Measurements from ENCODE around the gene CDH4.

CDH4 gene

GRCh38 chr20:61251529-61252393 is at the start of gene CDH4:
Gene CDH4, plus strand, starts transcription at chr20:61252261.
- no peak within 1 kb of the TSS for H3K4me3 ChIP-seq (ENCODE audit: low read depth in 1 of 2, low read length in 2 of 2)
- peaks cover 25 to 58% of the 10 kb centered on the region in 2 donors for H3K27me3 ChIP-seq (ENCODE audit: control insufficient read depth in 1 of 2, insufficient read depth in 2 of 2, low read length in 2 of 2)

GRCh38 chr20:61203320-61203719 is 48.7 kb upstream of the CDH4 start:
- Histone ChIP-seq H3K4me3 (ENCODE audit: low read depth in 1 of 2, low read length in 2 of 2) (no peak overlapping the region), H3K27me3 (ENCODE audit: control insufficient read depth in 1 of 2, insufficient read depth in 2 of 2, low read length in 2 of 2) (no peaks in the 10 kb centered on the region), H3K36me3 (ENCODE audit: insufficient read depth, low read length) (no peaks in the 10 kb centered on the region), H3K27ac (ENCODE audit: low read depth, low read length) (no peak overlapping the region), H3K9ac (ENCODE audit: low read length) (no peak overlapping the region), H3K9me3 (ENCODE audit: low read length) (no peaks in the 10 kb centered on the region), H3K4me1 (ENCODE audit: insufficient read depth, low read length) (no peaks in the 10 kb centered on the region)

More at GRCh38 chr20:61251529-61252393, at the start of gene CDH4:
- Histone ChIP-seq H3K27ac (ENCODE audit: low read depth, low read length) (no peak within 1 kb of the TSS), H3K4me1 (ENCODE audit: insufficient read depth, low read length) (no peaks in the 10 kb centered on the region), H3K9ac (ENCODE audit: low read length) (no peak within 1 kb of the TSS), H3K9me3 (ENCODE audit: low read length) (no peaks in the 10 kb centered on the region), H3K36me3 (ENCODE audit: insufficient read depth, low read length) (no peaks in the 10 kb centered on the region)

DNA sequence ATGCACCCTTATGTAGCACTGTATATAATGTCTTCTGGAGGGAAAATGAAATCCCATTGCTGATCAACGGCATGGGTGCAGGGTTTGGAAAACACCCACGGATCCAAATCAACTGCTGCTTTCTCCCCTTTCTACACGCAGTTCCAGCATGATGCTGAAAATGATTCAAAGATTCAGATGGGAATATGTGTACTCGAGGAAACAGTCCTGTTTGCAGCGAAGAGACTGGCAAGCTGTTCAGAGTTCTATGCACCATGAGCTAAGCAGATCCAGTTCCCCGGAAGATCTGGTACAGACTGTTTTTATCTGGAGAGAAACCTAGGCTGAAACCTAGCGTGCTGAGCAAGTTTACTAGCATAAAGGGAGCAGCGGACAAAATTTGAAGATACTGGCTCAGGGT is 47.9 kb upstream of the CDH4 start:
- H3K27me3 ChIP-seq (ENCODE audit: control insufficient read depth in 1 of 2, insufficient read depth in 2 of 2, low read length in 2 of 2), result no peaks in the 10 kb centered on the region
- H3K9ac ChIP-seq (ENCODE audit: low read length), result no peak overlapping the region
- H3K27ac ChIP-seq (ENCODE audit: low read depth, low read length), result no peak overlapping the region
- no peak overlapping the region for H3K4me3 ChIP-seq (ENCODE audit: low read depth in 1 of 2, low read length in 2 of 2)
- no peaks in the 10 kb centered on the region for H3K36me3 ChIP-seq (ENCODE audit: insufficient read depth, low read length)
- H3K9me3 ChIP-seq (ENCODE audit: low read length), result no peaks in the 10 kb centered on the region
- no peaks in the 10 kb centered on the region for H3K4me1 ChIP-seq (ENCODE audit: insufficient read depth, low read length)

DNA sequence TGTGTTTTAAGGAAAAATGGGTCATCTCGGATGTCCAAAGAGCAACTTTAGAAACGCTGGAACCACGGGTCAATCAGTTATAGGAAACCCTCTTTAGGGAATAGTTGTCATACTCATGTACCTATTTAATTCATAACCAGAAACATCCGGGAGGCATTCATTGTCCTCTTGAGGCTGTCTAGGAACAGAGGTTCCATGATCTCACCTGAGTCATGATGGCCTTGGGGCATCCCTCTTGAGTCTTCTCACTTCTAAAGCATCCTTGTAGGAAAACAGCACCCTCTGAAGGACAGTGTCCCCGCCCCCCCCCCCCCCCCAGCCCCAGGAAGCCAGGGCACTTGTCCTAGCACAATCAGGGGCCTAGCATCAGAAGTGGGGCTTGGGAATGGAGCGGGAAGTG is 46.3 kb upstream of the CDH4 start:
- H3K27me3 ChIP-seq (ENCODE audit: control insufficient read depth in 1 of 2, insufficient read depth in 2 of 2, low read length in 2 of 2), result no peaks in the 10 kb centered on the region
- H3K27ac ChIP-seq (ENCODE audit: low read depth, low read length), result no peak overlapping the region
- H3K36me3 ChIP-seq (ENCODE audit: insufficient read depth, low read length), result no peaks in the 10 kb centered on the region
- no peak overlapping the region for H3K4me3 ChIP-seq (ENCODE audit: low read depth in 1 of 2, low read length in 2 of 2)
- H3K9ac ChIP-seq (ENCODE audit: low read length), result no peak overlapping the region
- H3K4me1 ChIP-seq (ENCODE audit: insufficient read depth, low read length), result no peaks in the 10 kb centered on the region
- no peaks in the 10 kb centered on the region for H3K9me3 ChIP-seq (ENCODE audit: low read length)

DNA sequence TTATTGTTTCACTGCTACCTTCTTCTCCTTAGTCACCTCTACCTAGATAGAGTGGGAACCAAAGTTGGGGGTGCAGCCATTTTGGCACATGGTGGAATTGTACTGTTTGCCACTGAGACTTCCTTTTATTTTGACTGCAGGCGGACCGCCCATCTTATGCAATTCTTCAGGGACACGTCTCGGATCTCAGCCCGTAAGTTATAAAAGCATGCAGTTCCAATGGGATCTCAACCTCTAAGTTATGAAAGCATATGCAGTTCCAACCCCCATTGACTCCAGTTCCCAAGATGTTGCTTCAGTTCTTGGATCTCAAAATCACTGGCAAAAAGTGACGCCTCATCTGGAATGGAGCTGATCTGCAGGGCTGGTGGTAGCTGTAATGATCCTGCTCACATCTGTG is 41.2 kb upstream of the CDH4 start:
- no peaks in the 10 kb centered on the region for H3K4me1 ChIP-seq (ENCODE audit: insufficient read depth, low read length)
- H3K36me3 ChIP-seq (ENCODE audit: insufficient read depth, low read length), result no peaks in the 10 kb centered on the region
- no peak overlapping the region for H3K27ac ChIP-seq (ENCODE audit: low read depth, low read length)
- no peaks in the 10 kb centered on the region for H3K27me3 ChIP-seq (ENCODE audit: control insufficient read depth in 1 of 2, insufficient read depth in 2 of 2, low read length in 2 of 2)
- H3K9ac ChIP-seq (ENCODE audit: low read length), result no peak overlapping the region
- no peaks in the 10 kb centered on the region for H3K9me3 ChIP-seq (ENCODE audit: low read length)
- H3K4me3 ChIP-seq (ENCODE audit: low read depth in 1 of 2, low read length in 2 of 2), result no peak overlapping the region

DNA sequence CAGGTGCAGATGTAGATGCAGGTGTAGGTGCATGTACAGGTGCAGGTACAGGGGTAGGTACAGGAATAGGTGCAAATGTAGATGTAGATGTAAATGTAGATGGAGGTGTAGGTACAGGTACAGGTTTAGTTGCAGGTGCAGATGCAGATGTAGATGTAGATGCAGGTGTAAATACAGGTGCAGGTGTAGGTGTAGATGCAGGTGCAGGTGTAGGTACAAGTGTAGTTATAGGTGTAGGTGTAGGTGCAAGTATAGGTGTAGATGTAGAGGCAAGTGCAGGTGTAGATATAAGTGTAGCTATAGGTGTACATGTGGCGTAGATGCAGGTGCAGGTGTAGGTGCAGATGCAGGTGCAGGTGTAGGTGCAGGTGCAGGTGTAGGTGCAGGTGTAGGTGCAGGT is 34.2 kb upstream of the CDH4 start:
- Histone ChIP-seq H3K4me3 (ENCODE audit: low read depth in 1 of 2, low read length in 2 of 2) (no peak overlapping the region), H3K27ac (ENCODE audit: low read depth, low read length) (no peak overlapping the region), H3K4me1 (ENCODE audit: insufficient read depth, low read length) (no peaks in the 10 kb centered on the region), H3K9ac (ENCODE audit: low read length) (no peak overlapping the region), H3K36me3 (ENCODE audit: insufficient read depth, low read length) (no peaks in the 10 kb centered on the region), H3K27me3 (ENCODE audit: control insufficient read depth in 1 of 2, insufficient read depth in 2 of 2, low read length in 2 of 2) (no peaks in the 10 kb centered on the region), H3K9me3 (ENCODE audit: low read length) (no peaks in the 10 kb centered on the region)

- Histone ChIP-seq H3K9ac (ENCODE audit: low read length) (no peak overlapping the region), H3K36me3 (ENCODE audit: insufficient read depth, low read length) (no peaks in the 10 kb centered on the region), H3K4me1 (ENCODE audit: insufficient read depth, low read length) (no peaks in the 10 kb centered on the region), H3K9me3 (ENCODE audit: low read length) (no peaks in the 10 kb centered on the region), H3K27ac (ENCODE audit: low read depth, low read length) (no peak overlapping the region), H3K4me3 (ENCODE audit: low read depth in 1 of 2, low read length in 2 of 2) (no peak overlapping the region), H3K27me3 (ENCODE audit: control insufficient read depth in 1 of 2, insufficient read depth in 2 of 2, low read length in 2 of 2) (no peaks in the 10 kb centered on the region)
Measured at GRCh38 chr20:61219021-61219431, 33.0 kb upstream of the CDH4 start.

- no peak overlapping the region for H3K27ac ChIP-seq (ENCODE audit: low read depth, low read length)
- H3K9me3 ChIP-seq (ENCODE audit: low read length), result no peaks in the 10 kb centered on the region
- H3K9ac ChIP-seq (ENCODE audit: low read length), result no peak overlapping the region
- peaks cover 0 to 2% of the 10 kb centered on the region in 2 donors for H3K27me3 ChIP-seq (ENCODE audit: control insufficient read depth in 1 of 2, insufficient read depth in 2 of 2, low read length in 2 of 2)
- H3K36me3 ChIP-seq (ENCODE audit: insufficient read depth, low read length), result no peaks in the 10 kb centered on the region
- no peak overlapping the region for H3K4me3 ChIP-seq (ENCODE audit: low read depth in 1 of 2, low read length in 2 of 2)
- H3K4me1 ChIP-seq (ENCODE audit: insufficient read depth, low read length), result no peaks in the 10 kb centered on the region
Measured at GRCh38 chr20:61220131-61220530, 31.9 kb upstream of the CDH4 start.

- Histone ChIP-seq H3K4me1 (ENCODE audit: insufficient read depth, low read length) (no peaks in the 10 kb centered on the region), H3K9me3 (ENCODE audit: low read length) (no peaks in the 10 kb centered on the region), H3K4me3 (ENCODE audit: low read depth in 1 of 2, low read length in 2 of 2) (no peak overlapping the region), H3K9ac (ENCODE audit: low read length) (no peak overlapping the region), H3K27ac (ENCODE audit: low read depth, low read length) (no peak overlapping the region), H3K27me3 (ENCODE audit: control insufficient read depth in 1 of 2, insufficient read depth in 2 of 2, low read length in 2 of 2) (peaks cover 0 to 4% of the 10 kb centered on the region in 2 donors), H3K36me3 (ENCODE audit: insufficient read depth, low read length) (no peaks in the 10 kb centered on the region)
Measured at GRCh38 chr20:61220626-61221325, 31.3 kb upstream of the CDH4 start.

GRCh38 chr20:61222699-61223098 is 29.4 kb upstream of the CDH4 start:
- Histone ChIP-seq H3K27me3 (ENCODE audit: control insufficient read depth in 1 of 2, insufficient read depth in 2 of 2, low read length in 2 of 2) (peaks cover 0 to 4% of the 10 kb centered on the region in 2 donors), H3K9me3 (ENCODE audit: low read length) (no peaks in the 10 kb centered on the region)

GRCh38 chr20:61223121-61223520 is 28.9 kb upstream of the CDH4 start:
- H3K27ac ChIP-seq (ENCODE audit: low read depth, low read length), result no peak overlapping the region
- no peaks in the 10 kb centered on the region for H3K9me3 ChIP-seq (ENCODE audit: low read length)
- H3K27me3 ChIP-seq (ENCODE audit: control insufficient read depth in 1 of 2, insufficient read depth in 2 of 2, low read length in 2 of 2), result peaks cover 0 to 4% of the 10 kb centered on the region in 2 donors
- no peaks in the 10 kb centered on the region for H3K36me3 ChIP-seq (ENCODE audit: insufficient read depth, low read length)
- H3K4me1 ChIP-seq (ENCODE audit: insufficient read depth, low read length), result no peaks in the 10 kb centered on the region
- H3K4me3 ChIP-seq (ENCODE audit: low read depth in 1 of 2, low read length in 2 of 2), result no peak overlapping the region
- H3K9ac ChIP-seq (ENCODE audit: low read length), result no peak overlapping the region

More at GRCh38 chr20:61222699-61223098, 29.4 kb upstream of the CDH4 start:
- H3K36me3 ChIP-seq (ENCODE audit: insufficient read depth, low read length), result no peaks in the 10 kb centered on the region
- no peaks in the 10 kb centered on the region for H3K4me1 ChIP-seq (ENCODE audit: insufficient read depth, low read length)
- H3K27ac ChIP-seq (ENCODE audit: low read depth, low read length), result no peak overlapping the region
- no peak overlapping the region for H3K9ac ChIP-seq (ENCODE audit: low read length)
- H3K4me3 ChIP-seq (ENCODE audit: low read depth in 1 of 2, low read length in 2 of 2), result no peak overlapping the region
